SK-MEL-5 (cell line): ENCODE measurements around the gene PPBP. TPM values are rescaled to one million over a fixed set of nuclear protein-coding genes. Genes with fewer than 3 reads are reported as not detected.
A peak's percentile ranks its signal among the peaks of the same experiment; 100 is the strongest.

Experiments used
- DNase-seq: peaks from one replicate; pipeline ENCODE4 v3.0.0-alpha.2; 2016; ENCODE audit warnings: low read depth, low spot score
- in situ Hi-C: cut with HindIII; loops from 2 replicates; pipeline ENCODE4 v1.10.0; 2016; ENCODE audit warnings: low sequenced_read_pairs, high pct_unique_total_duplicates, low pct_unique_long_range_greater_than_20kb
- polyA plus RNA-seq, 2 experiments: library from polyadenylated mRNA; depleted of rRNA; stranded (reverse); fragments of >200 nt; gene quantifications; 2 replicates each; pipeline ENCODE4 v1.2.3, GENCODE V29; 2015
- total RNA-seq: library from RNA; depleted of rRNA; stranded (reverse); fragments of >200 nt; shearing (Covaris generic); gene quantifications from 2 replicates; pipeline ENCODE4 v1.2.3, GENCODE V29; 2014; rRNA removed

Gene PPBP
- total RNA-seq = not detected in 2 replicates
- polyA plus RNA-seq (2015; cell fraction: cytosol; rRNA removed) = not detected in 2 replicates
- not detected in 2 replicates for polyA plus RNA-seq (2015; cell fraction: nucleus; rRNA removed)

GRCh38 chr4:73988061-73988460 is at the start of gene PPBP:
TSS of gene PPBP (minus strand) at chr4:73988190. CDS start at chr4:73988103, 87 bp downstream.
- in situ Hi-C loops = no loop called here
- no peak for DNase-seq

GRCh38 chr4:74037076-74037955 is 49.3 kb upstream of the PPBP start:
- in situ Hi-C loops = no loop called here
- DNase-seq = no peak

DNA sequence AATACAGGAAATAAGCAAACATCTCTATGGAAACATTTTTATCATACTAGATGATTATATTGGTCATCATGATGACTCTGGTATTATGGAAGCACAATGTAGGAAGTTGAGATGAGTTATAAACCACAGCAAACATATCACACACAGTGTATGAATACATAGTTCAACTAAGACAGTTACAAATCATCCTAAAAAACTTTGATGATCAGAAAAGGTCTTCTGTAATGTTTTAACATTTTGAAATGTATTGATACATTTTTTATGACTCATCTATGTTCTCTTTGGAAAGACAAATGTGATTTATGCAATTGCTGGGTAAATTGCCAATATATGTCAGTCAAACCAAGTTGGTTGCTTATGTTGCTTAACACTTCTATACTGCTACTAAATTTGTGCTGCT is 45.7 kb upstream of the PPBP start:
- in situ Hi-C loops = no loop called here
- DNase-seq = no peak

- peak; percentile 37 for DNase-seq
- in situ Hi-C loops = no loop called here
Measured at GRCh38 chr4:74032064-74032463, 44.1 kb upstream of the PPBP start.

GRCh38 chr4:74031576-74031975 is 43.6 kb upstream of the PPBP start:
- in situ Hi-C loops = no loop called here
- DNase-seq = no peak

GRCh38 chr4:74030285-74030684 is 42.3 kb upstream of the PPBP start:
- no peak for DNase-seq
- in situ Hi-C loops = no loop called here

DNA sequence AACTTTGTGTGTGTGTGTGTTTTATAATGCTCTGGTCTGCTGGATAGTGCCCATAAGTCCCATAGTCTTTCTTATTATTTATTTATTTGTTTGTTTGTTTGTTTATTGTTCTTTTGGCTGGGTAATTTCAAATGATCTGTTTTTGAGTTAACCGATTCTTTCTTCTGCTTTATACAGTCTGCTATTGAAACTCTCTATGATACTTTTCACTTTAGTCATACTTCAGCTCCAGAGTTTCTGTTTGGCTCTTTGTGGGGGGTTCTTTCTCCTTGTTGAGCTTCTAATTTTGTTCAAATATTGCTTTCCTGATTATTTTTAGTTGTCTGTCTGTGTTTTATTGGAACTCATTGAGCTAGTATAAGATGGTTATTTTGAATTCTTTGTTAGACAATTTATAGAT is 40.5 kb upstream of the PPBP start:
- DNase-seq = no peak
- in situ Hi-C loops = no loop called here

DNA sequence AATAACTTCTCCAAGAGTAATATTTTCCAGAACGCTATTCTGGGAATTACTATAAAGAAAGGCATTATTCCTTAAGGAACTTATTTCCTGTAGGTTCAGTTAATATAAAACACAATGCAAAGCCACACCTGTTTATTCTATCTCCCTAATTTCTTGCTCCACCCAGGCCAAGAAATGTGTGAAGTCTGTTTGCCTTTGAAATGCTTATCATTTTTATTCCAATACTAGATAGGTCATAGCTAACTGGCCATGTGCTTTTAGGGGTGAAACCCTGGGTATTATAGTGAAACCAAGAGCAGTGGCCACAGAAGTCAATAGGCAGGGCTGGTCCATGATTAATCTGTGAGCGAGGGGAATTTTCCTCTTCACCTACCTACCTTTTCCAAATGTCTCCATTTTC is 35.7 kb upstream of the PPBP start:
- in situ Hi-C loops = no loop called here
- DNase-seq = no peak

- DNase-seq = no peak
- in situ Hi-C loops = no loop called here
Measured at GRCh38 chr4:74021601-74022000, 33.6 kb upstream of the PPBP start.

DNA sequence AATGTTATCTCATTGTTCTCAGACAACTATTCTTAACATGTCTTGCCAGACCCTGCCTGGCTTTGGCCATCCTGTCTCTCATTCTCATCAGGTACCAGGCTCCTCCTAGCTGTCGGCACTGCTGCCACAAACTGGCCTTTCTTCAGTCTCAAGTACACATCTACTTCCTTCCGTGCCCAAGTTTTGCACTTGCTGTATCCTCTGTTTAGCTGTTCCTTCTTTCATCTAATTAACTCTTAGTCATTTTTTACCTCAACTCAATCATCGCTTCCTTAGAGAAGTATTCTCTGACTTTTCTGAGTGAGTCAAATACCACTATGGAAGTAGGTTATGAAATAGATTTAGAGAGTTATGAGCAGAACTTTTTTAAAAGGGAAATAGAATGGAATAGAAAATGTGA is 30.8 kb upstream of the PPBP start:
- DNase-seq = peak; percentile 22
- in situ Hi-C loops = no loop called here

DNA sequence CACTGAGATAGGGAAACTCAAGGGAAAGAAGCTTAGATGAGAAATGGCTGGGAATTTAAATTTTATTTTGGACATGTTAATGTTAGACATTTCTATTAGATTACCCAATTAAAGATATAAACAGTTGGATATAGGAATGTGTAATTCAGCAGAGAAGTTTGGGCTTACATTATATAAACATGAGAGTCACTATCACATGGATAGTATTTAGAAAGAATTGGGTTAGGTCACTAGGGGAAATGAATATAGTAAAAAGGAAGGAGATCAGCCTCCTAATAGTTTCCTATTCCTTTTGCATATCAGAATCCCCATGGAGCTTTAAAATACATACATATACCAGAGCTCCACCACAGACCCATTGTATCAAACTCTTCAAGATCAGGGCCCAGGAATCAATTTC is 30.1 kb upstream of the PPBP start:
- DNase-seq = no peak
- in situ Hi-C loops = no loop called here

DNA sequence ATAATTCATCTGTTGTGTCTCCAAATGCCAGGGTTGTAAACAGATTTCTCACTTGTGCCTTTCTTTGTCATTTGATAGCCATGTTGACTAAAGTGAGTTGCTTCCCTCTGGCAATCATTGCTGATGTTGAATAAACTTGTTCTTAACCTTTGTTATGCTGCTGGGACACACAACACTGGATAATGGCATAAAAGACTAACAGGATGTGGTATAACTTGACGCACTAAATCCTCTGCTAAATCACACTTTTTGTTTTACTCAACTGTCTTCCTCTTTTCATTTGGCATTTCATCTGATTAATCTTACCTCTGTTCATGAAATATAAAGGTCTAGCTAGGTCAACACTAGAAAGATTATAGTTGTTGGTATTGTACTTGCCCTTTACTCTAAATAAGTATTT is 28.1 kb upstream of the PPBP start:
- DNase-seq = peak; percentile 97
- in situ Hi-C loops = no loop called here

- in situ Hi-C loops = no loop called here
- DNase-seq = no peak
Measured at GRCh38 chr4:74015126-74015780, 27.3 kb upstream of the PPBP start.

DNA sequence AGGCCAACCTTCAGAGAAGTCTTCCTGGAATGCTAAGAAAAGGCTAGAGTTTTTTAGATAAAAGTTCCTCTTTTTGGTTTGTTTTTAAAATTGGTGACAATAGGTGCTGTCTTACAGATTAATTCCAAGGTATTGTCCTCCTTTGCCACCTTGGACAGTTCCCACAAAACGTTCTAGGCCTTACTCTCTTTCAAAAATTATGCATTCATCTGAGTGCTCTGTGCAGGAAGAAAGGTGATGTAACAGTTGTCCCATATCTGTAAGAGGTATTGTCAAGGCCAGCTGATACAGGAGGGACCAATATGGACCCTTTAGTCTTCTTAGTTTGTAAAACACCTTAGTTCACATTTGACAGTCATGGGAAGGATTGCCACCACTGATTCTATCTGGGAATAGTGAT is 26.3 kb upstream of the PPBP start:
- in situ Hi-C loops = no loop called here
- DNase-seq = no peak

DNA sequence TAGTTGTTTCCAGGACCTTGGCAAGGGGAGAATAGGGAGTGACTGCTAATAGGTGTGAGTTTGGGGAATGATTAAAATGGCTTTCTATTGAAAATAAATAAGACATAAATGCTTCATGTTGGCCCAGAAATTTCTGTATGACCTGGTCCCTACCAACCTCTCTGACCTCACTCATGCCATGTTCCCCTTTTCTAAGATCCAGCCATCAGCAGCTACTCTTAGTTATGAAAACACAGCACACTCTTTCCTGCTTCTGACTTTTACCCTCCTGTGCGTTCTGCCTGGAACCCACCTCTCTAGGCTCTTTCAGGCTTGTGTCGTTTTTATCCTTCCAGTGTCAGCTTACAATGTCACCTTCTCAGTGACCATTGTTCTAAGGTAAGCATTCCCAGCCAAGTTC is 25.3 kb upstream of the PPBP start:
- DNase-seq = no peak
- in situ Hi-C loops = no loop called here

DNA sequence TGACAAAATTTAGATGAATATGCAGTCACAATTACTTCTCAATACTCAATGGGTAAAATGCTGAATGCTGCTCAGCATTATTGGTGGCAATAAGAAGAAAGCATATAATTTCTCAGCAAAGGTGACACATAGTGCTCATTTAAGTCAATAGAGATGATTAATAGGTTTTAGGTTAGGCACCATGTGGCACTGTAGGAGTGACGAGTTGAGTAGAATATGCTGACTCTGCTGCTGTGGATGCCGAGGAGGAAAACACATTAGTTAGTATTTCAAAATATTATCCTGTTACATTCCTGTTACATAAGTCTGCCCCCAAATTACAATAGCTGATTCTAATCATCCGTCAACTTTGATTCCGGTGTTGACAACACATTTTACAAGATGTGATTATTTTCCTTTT is 24.1 kb upstream of the PPBP start:
- in situ Hi-C loops = no loop called here
- DNase-seq = no peak

DNA sequence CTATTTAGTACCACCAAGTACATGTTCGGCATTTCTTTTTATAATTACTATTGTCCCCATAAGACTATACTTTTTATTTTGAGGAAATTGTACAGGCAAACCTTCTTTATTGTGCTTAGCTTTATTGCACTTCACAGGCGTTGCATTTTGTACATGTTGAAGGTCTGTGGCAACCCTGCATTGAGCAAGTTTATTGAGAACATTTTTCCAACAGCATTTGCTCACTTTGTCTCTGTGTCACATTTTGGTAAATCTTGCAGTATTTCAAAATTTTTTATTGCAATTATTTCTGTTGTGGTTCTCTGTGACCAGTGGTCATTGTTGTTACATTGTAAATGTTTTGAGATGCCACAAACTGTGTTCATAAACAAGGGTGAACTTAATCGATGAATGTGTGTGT is 21.3 kb upstream of the PPBP start:
- in situ Hi-C loops = no loop called here
- no peak for DNase-seq

GRCh38 chr4:74006009-74006476 is 18.1 kb upstream of the PPBP start:
- in situ Hi-C loops = no loop called here
- peak; percentile 46 for DNase-seq

DNA sequence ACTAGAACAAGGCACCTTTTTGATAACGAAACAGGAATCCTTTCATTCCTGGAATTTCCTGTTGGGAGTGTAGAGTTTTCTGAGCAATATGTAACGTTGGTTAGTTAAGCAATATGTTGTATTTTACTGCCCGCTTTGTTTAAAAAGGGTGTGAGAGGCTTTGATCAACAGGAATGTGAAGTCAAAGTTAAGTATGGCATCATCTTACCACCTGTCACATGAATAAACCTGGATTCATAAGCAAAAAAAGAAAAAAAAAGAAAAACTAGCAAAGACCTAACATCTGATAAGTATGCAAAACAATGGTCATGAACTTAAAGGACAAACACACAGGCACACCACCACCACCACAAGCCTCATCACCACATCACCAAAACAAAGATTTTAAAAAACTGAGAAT is 17.5 kb upstream of the PPBP start:
- DNase-seq = peak; percentile 71
- in situ Hi-C loops = no loop called here
